AG04450 (cell line): Measurements from ENCODE around the gene C6orf136. TPM values are rescaled to one million over a fixed set of nuclear protein-coding genes. Genes with fewer than 3 reads are reported as not detected.

Experiments
- CTCF ChIA-PET: fragments of 300-600, 350-600 bp; formaldehyde crosslinking; extraction: SDS; loops from one replicate; lab custom pipeline; 2022; ENCODE audit warnings: antibody characterized with exemption, inconsistent platforms; lab: Charles Lee
- POLR2A ChIA-PET: fragments of 350-600 bp; formaldehyde crosslinking; extraction: SDS; loops from one replicate; lab custom pipeline; 2021; ENCODE audit warnings: antibody characterized with exemption, inconsistent platforms; lab: Yijun Ruan, JAX
- DNase-seq: peaks from one replicate; pipeline ENCODE4 v3.0.0-alpha.2; 2011; ENCODE audit warnings: low read depth, low spot score
- H3K27ac ChIP-seq: one replicate; pipeline ENCODE4 v1.5.1; 2012; ENCODE audit warnings: low read depth, low read length, control low read depth
- H3K27me3 ChIP-seq: one replicate; pipeline ENCODE4 v1.6.0; 2012; ENCODE audit warnings: low read length; ENCODE audit not compliant: control insufficient read depth, insufficient read depth
- H3K4me3 ChIP-seq: 2 replicates; pipeline ENCODE4 v1.5.1; 2011; ENCODE audit warnings: mild to moderate bottlenecking, low read depth, low read length, control low read depth
- H3K9me3 ChIP-seq: 2 replicates; pipeline ENCODE4 v1.5.1; 2012; ENCODE audit warnings: low read length; ENCODE audit not compliant: control insufficient read depth, insufficient read depth
- polyA plus RNA-seq: library from polyadenylated mRNA; depleted of rRNA; stranded (reverse); fragments of >200 nt; gene quantifications from 2 replicates; pipeline ENCODE4 v1.2.3, GENCODE V29; 2011
- TF ChIP-seq, protein P1 (sequence below): IDR thresholded peaks from 2 replicates; pipeline ENCODE4 v1.5.1; 2011; ENCODE audit warnings: low read depth, low read length, control low read depth, inconsistent platforms

The C6orf136 gene
- polyA plus RNA-seq, 1 experiment, result 5.1 TPM

DNA sequence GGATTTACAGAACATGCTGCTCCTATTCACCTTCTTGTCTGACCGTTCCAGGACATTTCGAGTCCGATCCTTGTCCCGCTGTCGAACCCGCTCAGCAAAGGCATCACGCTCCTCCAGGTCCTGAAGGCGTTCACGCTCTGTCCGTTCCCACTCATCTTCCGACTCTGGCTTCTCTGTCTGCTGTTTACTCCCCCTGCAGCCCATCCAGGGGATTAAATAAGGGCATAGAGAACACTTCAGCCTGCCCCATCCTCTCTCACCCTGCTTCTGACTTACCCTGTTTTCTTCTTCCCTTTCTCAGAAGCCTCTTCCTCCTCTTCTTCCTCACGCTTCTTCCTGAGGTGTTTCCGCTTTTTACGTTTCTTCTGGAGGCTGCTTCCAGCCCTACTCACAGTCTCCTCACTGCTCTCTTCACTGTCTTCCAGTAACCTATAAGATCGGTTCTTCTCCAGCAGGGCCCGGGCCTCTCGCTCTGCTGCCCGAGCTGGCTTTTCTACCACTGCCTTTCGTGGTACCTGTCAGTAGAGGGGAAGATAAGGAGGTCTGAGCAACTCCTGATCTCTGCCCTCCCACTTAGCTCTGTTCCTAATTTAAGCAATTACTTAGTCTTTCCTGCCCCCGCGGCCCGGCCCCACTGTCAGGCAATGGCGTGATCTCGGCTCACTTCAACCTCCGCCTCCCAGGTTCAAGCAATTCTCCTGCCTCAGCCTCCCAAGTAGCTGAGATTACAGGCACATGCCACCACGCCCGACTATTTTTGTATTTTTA, 24.0 kb downstream of the C6orf136 start:
- Histone ChIP-seq H3K9me3 (no peaks in the 10 kb centered on the region; the same call in 1 of the 2 replicates), H3K27me3 (no peaks in the 10 kb centered on the region), H3K27ac (no peak overlapping the region), H3K4me3 (no peak overlapping the region)
- POLR2A ChIA-PET, result no interaction called here
- CTCF ChIA-PET, result interaction anchor here (0.6 kb wide), 1 partner anchor 416 kb away, joined by 3 read pairs; no protein-coding TSS in a partner anchor
- DNase-seq, result no peak
- TF ChIP-seq, protein P1, sequence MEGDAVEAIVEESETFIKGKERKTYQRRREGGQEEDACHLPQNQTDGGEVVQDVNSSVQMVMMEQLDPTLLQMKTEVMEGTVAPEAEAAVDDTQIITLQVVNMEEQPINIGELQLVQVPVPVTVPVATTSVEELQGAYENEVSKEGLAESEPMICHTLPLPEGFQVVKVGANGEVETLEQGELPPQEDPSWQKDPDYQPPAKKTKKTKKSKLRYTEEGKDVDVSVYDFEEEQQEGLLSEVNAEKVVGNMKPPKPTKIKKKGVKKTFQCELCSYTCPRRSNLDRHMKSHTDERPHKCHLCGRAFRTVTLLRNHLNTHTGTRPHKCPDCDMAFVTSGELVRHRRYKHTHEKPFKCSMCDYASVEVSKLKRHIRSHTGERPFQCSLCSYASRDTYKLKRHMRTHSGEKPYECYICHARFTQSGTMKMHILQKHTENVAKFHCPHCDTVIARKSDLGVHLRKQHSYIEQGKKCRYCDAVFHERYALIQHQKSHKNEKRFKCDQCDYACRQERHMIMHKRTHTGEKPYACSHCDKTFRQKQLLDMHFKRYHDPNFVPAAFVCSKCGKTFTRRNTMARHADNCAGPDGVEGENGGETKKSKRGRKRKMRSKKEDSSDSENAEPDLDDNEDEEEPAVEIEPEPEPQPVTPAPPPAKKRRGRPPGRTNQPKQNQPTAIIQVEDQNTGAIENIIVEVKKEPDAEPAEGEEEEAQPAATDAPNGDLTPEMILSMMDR, result peak; percentile 34

DNA sequence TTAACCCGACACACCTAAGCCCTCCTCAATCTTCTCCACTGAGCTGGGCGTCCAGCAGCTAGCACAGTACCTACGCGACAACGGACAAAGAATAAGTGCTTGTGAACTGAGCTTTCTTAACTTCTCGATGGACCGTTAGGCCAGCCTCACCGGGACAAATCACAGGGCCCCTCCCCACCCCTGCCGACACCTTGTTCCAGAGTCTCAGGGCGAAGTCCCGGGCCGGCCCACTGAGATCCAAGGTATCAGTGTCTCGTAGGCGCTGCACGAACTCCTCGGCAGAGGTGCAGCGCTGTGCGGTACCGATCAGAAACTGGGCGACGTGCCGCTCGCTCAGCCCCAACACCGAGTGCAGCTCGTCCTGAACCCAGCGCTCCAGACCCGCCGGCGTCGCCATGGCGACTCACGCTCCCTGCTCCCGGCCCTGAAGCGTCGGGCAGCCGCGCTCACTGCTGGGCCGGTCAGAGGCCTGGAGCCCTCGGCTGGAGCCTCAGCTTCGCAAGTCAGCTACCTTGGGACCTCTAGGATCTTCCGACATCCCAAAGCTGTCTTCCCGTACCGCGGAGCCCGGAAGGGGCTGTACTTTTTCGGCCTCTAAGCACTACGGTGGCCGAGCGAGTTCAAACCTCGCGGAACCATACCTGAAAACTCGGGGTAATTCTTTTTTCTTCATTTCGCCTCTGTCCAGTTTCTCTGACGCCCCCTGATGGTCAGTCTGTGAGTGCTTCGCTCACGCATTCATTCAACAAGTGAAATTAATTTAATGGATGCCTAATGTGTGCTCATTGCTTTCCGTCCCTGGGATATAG, 25.7 kb downstream of the C6orf136 start, which contains the start of gene DHX16:
Gene DHX16 (minus strand): TSS at position 562 of the 809 bp plus-strand sequence. CDS start 165 bp downstream, at position 397.
- H3K27ac ChIP-seq, result peak within 1 kb of the TSS; percentile 31
- no peaks in the 10 kb centered on the region for H3K27me3 ChIP-seq
- H3K9me3 ChIP-seq, result no peaks in the 10 kb centered on the region; the same call in 1 of the 2 replicates
- POLR2A ChIA-PET, result interaction anchor here (0.5 to 1.5 kb wide), 8 partner anchors 15 to 1080 kb away, joined by 3 to 9 read pairs (median 4); no protein-coding TSS in a partner anchor
- TF ChIP-seq, protein P1, result peak; percentile 93
- DNase-seq, result peak; percentile 96
- CTCF ChIA-PET, result interaction anchor here (0.6 to 3.9 kb wide), 18 partner anchors 8 to 726 kb away, joined by 3 to 24 read pairs (median 4); no protein-coding TSS in a partner anchor
- peak within 1 kb of the TSS; percentile 98 for H3K4me3 ChIP-seq

DNA sequence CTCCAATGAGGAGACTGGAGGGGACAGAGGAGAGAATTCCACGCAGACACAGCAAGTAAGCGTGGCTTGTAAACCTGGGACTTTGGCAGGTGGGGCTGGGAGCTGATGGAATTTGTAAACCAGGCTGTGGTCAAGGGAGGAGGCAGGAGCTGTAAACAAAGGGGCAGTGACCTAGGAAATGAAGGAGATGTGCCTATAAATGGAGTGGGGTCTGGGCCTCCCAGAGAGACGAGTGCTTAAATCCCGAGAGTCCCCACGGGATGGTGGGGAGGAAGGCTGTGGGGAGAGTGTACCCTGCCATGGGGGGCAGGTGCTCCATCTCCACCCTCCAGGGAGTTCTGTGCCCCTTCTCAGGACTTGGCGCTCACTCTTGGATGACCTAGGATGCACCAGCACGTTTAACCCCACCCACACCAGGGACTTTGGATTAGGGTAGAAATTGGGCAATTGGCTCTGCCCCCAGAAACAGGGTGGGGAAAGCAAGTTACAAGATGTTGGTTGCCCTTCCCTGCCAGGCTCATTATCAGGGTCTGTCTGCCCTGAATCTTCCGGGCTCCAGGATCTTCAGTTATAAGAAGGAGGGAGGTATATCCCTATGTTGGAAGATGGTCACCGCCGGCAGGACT, 29.8 kb downstream of the C6orf136 start:
- peak overlapping the region; percentile 31 for H3K27ac ChIP-seq
- no peak overlapping the region for H3K4me3 ChIP-seq
- POLR2A ChIA-PET, result no interaction called here
- H3K27me3 ChIP-seq, result no peaks in the 10 kb centered on the region
- H3K9me3 ChIP-seq, result no peaks in the 10 kb centered on the region; the same call in 1 of the 2 replicates
- TF ChIP-seq, protein P1, result no peak
- CTCF ChIA-PET, result interaction anchor here (6.6 kb wide), 1 partner anchor 46 kb away, joined by 105 read pairs; the partner anchor contains the start of gene TUBB
- no peak for DNase-seq

DNA sequence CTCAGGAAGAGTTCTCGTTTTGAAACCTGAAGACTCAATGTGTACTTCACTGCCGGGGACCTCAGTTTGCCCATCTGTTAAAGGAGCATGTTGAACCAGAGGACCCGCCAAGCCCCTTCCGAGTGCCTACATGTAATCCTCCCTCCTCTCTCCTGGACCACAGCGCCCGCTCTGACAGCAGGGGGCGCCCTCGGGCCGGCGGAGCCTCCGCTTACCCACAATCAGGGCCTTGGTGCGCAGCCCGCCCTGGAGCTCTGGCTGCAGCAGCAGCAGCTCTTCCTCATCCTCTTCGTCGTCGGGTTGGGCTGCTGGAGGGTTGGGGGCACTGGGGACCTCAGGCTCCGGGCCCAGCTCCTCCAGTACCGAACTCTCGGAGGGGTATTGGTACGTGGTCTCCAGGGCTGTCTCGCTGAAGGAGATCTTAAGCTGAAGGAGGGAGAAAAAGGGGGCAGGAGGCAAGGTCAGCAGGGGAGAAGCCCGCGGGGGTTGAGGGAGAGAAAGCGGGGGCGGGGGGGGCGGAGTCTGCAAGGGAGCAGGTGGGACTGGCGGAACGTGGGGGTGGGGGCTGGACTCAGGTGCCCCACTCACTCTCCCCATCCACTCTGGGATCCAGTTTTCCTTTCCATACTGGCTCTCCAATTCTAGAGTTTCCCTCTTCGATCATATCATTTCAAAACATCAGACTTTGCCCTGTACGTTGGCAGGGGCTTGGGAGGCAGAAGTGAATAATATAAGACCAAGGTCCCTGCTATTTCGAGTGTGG, 32.2 kb downstream of the C6orf136 start:
- Histone ChIP-seq H3K27ac (peak overlapping the region; percentile 39), H3K4me3 (peak overlapping the region; percentile 45), H3K9me3 (no peaks in the 10 kb centered on the region; the same call in 1 of the 2 replicates), H3K27me3 (no peaks in the 10 kb centered on the region)
- CTCF ChIA-PET, result interaction anchor here (0.5 to 6.6 kb wide), 27 partner anchors 8 to 863 kb away, joined by 3 to 105 read pairs (median 4); partner anchors contain the start of genes MDC1, NRM and TUBB
- TF ChIP-seq, protein P1, result peak; percentile 95
- DNase-seq, result no peak
- POLR2A ChIA-PET, result interaction anchor here (0.5 to 2.0 kb wide), 10 partner anchors 8 to 90 kb away, joined by 3 to 18 read pairs (median 4); partner anchors contain the start of genes MDC1 and NRM
